ENCODE measurements around the gene CES4A.
"Not testable (repeated sequence)": the region's sequence is repeated elsewhere in the genome, so short reads cannot be mapped to it uniquely, and the experiment has no call there.

CES4A gene

DNA sequence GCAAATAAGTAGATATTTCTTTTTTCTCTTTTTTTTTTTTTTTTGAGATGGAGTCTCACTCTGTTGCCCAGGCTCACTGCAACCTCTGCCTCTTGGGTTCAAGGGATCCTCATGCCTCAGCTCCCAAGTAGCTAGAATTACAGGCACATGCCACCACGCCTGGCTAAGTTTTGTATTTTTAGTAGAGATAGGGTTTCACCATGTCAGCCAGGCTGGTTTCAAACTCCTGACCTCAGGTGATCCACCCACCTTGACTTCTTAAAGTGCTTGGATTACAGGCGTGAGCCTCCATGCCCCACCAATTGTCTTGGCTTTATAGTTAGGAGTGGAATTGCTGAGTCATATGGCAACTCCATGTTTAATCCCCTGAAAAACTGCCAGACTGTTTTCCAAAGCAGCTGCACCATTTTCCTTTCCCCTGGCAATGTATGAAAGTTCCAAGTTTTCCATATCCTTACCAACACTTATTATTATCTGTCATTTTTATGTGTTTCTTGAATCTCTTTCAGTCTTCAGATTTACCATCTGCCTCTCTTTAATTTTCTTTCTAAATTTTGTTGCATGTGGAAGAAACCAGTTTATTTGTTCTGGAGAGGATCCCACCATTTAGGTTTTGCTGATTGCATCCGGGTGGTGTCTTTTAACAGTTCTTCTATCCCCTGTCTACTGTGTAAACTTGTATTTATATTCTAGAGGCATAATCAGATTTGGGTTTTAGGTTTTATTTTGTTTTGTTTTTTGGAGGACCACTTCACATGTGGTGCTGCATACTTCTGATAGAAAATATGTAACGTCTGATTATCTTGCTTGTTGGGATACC is 37.2 kb upstream of the CES4A start:
- Mint-ChIP-seq H3K36me3 (no peaks in the 10 kb centered on the region), H3K9me3 (ENCODE audit: low read depth) (no peaks in the 10 kb centered on the region), H3K4me1 (ENCODE audit: low read depth) (peaks cover 17% of the 10 kb centered on the region), H3K4me3 (no peak overlapping the region), H3K27me3 (peaks cover 28% of the 10 kb centered on the region), H3K27ac (no peak overlapping the region)

DNA sequence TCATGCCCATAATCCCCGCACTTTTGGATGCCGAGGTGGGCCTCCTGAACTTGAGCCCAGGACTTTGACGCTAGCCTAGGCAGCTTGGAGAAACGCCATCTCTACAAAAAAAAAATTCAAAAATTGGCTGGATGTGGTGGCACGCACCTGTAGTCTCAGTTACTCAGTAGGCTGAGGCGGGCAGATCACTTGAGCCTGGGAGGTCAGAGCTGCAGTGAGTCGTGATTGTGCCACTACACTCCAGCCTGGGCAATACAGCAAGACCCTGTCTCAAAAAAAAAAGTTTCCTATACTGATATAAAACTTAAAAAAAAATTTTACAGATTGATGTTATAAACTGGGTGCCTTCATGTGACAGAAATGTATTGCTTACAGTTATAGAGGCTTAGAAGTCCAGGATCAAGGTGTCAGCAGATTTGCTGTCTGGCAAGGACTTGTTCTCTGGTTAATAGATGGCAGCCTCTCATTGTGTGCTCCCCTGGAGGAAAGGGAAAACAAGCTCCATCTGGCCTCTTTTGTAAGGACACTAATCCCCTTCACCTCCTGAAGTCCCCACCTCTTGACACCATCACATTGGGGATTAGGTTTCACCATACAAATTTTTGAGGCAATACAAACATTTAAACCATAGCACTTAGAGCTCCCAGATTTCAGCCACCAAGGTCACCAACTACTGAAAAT is 35.8 kb upstream of the CES4A start:
- Mint-ChIP-seq H3K9me3 (ENCODE audit: low read depth) (no peaks in the 10 kb centered on the region), H3K27ac (no peak overlapping the region), H3K36me3 (no peaks in the 10 kb centered on the region), H3K27me3 (peaks cover 28% of the 10 kb centered on the region), H3K4me3 (no peak overlapping the region), H3K4me1 (ENCODE audit: low read depth) (peaks cover 10% of the 10 kb centered on the region)

DNA sequence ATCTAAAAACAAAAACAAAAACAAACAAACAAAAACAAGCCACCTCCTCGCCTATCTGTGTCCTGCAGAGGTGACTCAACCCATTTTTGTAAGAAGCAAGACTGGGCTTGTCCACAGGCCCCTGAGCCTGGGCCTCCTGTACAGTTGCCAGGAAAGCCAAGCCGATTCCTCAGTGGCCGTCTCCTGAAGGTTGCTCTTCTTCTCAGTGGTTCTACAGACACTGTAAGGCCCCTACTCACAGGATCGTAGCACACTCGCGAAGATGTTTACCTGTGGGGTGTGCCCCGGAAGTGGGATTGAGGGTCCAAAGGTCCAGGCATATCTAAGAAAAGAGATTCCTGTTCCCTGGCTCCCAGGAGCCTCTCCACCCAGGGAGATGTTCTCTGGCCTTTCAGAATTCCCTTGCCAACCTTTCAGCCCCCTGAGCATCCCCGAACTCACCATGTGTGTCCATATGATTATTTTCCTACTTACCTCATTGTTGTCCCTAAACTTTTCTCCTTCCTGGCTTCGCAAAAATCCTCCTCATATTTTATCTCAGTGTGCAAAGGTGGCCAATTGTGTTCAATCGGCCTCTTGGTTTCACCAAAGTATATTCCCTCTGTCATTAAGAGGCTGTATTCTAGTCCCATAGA is 34.8 kb upstream of the CES4A start:
- H3K9me3 Mint-ChIP-seq (ENCODE audit: low read depth) = no peaks in the 10 kb centered on the region
- no peak overlapping the region for H3K27ac Mint-ChIP-seq
- H3K36me3 Mint-ChIP-seq = no peaks in the 10 kb centered on the region
- peaks cover 6% of the 10 kb centered on the region for H3K4me1 Mint-ChIP-seq (ENCODE audit: low read depth)
- peaks cover 28% of the 10 kb centered on the region for H3K27me3 Mint-ChIP-seq
- no peak overlapping the region for H3K4me3 Mint-ChIP-seq

DNA sequence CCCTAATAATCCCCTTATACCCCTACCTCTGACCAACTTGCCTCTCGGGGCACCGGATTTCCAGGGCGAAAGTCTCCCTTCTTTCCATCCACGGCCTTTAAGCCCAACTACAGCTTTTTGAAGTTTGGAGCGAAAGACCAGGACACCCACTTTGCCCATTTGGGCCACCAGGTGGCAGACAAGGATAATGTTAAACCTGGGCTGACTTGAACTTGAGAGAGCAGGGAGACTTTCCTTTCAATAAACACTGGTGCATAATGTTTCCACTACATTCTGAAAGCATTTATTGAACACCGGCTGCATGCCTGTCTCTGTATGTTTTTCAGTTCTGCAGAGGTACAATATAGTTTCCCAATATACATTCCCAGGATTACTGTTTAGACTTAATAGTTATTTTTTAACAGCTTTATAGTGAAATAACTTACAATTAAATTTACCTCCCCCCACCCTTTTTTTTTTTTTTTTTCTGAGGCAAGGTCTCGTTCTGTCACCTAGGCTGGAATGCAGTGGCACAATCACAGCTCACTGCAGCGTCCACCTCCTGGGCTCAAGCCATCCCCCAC is 34.2 kb upstream of the CES4A start:
- Mint-ChIP-seq H3K4me1 (ENCODE audit: low read depth) (peaks cover 9% of the 10 kb centered on the region), H3K27me3 (peaks cover 28% of the 10 kb centered on the region), H3K27ac (no peak overlapping the region), H3K36me3 (no peaks in the 10 kb centered on the region), H3K4me3 (no peak overlapping the region), H3K9me3 (ENCODE audit: low read depth) (no peaks in the 10 kb centered on the region)

DNA sequence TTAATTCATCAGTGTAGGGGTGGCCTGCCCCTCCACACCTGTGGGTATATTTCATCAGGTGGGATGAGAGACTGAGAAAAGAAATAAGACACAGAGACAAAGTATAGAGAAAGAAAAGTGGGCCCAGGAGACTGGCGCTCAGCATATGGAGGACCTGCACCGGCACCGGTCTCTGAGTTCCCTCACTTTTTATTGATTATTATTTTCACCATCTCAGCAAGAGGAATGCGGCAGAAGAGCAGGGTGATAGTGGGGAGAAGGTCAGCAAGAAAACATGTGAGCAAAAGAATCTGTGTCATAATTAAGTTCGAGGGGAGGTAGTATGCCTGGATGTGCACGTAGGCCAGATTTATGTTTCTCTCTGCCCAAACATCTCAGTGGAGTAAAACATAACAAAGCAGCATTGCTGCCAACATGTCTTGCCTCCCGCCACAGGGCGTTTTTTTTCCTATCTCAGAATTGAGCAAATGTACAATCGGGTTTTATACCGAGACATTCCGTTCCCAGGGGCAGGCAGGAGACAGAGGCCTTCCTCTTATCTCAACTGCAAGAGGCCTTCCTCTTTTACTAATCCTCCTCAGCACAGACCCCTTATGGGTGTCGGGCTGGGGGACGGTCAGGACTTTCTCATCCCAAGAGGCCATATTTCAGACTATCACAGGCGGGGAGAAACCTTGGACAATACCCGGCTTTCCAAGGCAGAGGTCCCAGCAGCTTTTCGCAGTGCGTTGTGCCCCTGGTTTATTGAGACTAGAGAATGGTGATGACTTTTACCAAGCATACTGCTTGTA is 32.8 kb upstream of the CES4A start:
- peaks cover 11% of the 10 kb centered on the region for H3K4me1 Mint-ChIP-seq (ENCODE audit: low read depth)

DNA sequence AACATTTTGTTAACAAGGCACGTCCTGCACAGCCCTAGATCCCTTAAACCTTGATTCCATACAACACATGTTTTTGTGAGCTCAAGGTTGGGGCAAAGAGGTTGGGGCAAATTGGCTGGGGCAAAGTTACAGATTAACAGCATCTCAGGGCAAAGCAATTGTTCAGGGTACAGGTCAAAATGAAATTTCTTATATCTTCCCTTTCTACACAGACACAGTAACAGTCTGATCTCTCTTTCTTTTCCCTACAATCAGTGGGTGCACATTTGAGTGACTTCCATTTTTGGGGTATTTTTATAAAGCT is 32.3 kb upstream of the CES4A start:
- not testable (repeated sequence) for H3K27ac Mint-ChIP-seq; H3K9me3 Mint-ChIP-seq (ENCODE audit: low read depth); H3K36me3 Mint-ChIP-seq; H3K4me3 Mint-ChIP-seq
- Mint-ChIP-seq H3K27me3 (peaks cover 18% of the 10 kb centered on the region), H3K4me1 (ENCODE audit: low read depth) (peaks cover 13% of the 10 kb centered on the region)

More for the DNA sequence above, 32.8 kb upstream of the CES4A start:
- not testable (repeated sequence) for H3K4me3 Mint-ChIP-seq; H3K36me3 Mint-ChIP-seq; H3K9me3 Mint-ChIP-seq (ENCODE audit: low read depth); H3K27ac Mint-ChIP-seq
- peaks cover 19% of the 10 kb centered on the region for H3K27me3 Mint-ChIP-seq

DNA sequence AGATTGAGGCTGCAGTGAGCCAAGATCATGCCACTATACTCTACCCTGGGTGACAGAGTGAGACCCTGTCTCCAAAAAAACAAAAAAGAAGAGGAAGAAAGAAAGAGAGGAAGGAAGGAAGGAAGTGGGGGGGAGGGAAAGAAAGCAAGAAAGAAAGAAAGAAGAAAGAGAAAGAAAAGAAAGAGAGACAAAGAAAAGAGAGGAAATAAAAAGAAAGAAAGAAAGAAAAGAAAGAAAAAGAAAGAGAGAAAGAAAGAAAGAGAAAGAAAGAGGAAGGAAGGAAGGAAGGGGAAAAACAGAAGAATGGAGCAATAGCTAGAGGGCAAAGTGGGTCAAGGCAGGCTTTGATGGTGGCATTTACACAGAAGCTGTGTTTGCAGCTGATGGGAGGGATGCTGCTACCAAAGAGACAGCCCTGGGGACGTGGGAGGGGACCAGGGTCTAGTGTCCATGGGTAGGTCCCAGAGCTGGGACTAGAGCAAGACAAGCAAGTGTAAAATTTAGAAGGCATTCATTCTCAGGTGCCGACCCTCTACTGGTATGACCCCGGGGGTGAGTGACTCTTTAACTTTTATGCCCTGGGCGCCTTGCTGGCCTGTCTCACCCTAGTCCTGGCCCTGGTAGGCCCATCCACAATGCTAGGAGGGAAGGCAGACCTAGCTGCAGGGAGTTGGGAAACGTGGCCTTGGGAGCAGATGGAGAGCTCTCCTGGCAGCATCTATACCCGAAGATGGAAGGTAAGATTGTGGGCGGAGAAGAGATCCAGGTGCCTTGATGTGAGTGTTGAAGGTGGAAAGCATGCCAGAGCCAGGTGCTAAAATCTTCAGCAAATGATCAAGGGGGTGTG is 29.3 kb upstream of the CES4A start:
- Mint-ChIP-seq H3K4me3 (no peak overlapping the region), H3K27me3 (peaks cover under 1% of the 10 kb centered on the region), H3K36me3 (no peaks in the 10 kb centered on the region), H3K4me1 (ENCODE audit: low read depth) (peaks cover 16% of the 10 kb centered on the region), H3K9me3 (ENCODE audit: low read depth) (no peaks in the 10 kb centered on the region), H3K27ac (no peak overlapping the region)

DNA sequence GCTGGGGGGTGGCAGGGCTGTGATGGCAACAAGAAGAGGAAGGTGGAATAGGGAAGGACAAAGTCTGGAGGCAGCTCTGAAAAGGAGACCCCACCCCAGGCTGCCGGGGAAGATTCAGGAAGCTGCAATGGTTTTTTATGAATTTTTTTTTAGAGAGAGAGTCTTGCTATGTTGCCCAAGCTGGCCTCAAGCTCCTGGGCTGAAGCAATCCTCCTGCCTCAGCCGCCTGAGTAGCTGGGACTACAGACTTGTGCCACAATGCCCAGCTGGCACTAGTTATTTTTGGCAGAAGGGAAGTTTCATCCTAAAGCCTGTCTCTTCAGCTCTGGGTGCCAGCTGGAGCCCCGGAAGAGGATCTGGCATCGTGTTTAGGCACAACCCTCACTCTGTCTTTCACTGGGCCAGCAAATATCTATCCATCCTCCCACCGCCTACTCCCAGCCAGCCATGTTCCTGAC is 28.7 kb upstream of the CES4A start:
- no peaks in the 10 kb centered on the region for H3K27me3 Mint-ChIP-seq
- peaks cover 16% of the 10 kb centered on the region for H3K4me1 Mint-ChIP-seq (ENCODE audit: low read depth)
- H3K9me3 Mint-ChIP-seq (ENCODE audit: low read depth) = no peaks in the 10 kb centered on the region
- H3K27ac Mint-ChIP-seq = no peak overlapping the region
- H3K36me3 Mint-ChIP-seq = no peaks in the 10 kb centered on the region
- no peak overlapping the region for H3K4me3 Mint-ChIP-seq

DNA sequence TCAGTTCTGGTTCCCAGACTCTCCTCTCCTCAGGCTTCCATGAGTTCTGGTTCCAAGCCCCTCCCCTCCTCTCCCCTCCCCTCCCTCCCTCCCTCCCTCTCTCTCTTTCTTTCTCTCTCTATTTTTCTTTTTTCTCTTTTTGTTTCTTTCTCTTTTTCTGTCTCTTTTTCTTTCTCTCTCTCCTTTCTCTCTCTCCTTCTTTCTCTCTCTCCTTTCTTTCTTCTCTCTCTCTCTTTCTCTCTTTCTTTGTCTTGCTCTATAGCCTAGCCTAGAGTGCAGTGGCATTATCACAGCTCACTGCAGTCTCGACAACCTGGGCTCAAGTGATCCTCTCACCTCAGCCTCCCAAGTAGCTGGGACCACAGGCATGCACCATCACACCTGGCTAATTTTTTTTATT is 28.1 kb upstream of the CES4A start:
- H3K4me1 Mint-ChIP-seq (ENCODE audit: low read depth) = peaks cover 16% of the 10 kb centered on the region
- no peaks in the 10 kb centered on the region for H3K9me3 Mint-ChIP-seq (ENCODE audit: low read depth)
- no peaks in the 10 kb centered on the region for H3K27me3 Mint-ChIP-seq
- no peak overlapping the region for H3K27ac Mint-ChIP-seq
- no peaks in the 10 kb centered on the region for H3K36me3 Mint-ChIP-seq
- no peak overlapping the region for H3K4me3 Mint-ChIP-seq

DNA sequence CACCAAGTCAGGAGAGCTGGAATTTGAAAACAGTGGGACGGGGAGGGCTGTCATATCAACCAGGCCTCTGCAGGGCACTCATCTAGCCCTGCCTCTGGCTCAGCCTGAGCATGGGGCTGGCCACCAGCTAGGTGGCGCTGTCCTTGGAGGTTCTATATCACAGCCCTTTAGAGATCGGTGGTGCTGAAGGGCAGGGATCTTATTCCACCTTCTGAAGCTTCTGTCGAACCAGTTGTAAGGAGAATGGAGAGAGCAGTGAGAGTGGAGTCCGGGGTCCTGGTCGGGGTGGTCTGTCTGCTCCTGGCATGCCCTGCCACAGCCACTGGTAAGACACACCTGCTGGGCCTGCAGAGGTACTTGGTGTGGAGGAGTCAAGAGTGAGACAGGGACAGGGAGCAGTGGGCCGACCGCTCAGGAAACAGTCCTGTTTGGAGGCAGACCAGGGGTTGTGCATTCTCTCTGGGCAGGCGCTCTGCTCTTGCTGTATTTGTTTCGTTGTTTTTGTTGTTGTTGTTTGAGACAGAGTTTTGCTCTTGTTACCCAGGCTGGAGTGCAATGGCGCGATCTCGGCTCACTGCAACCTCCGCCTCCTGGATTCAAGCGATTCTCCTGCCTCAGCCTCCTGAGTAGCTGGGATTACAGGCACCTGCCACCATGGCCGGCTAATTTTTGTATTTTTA is 27.2 kb upstream of the CES4A start, which contains the start of gene CES3:
Gene CES3 (plus strand): TSS at position 202 of the 680 bp plus-strand sequence. CDS start 42 bp downstream, at position 244.
- no peaks in the 10 kb centered on the region for H3K9me3 Mint-ChIP-seq (ENCODE audit: low read depth)
- H3K4me1 Mint-ChIP-seq (ENCODE audit: low read depth) = peaks cover 16% of the 10 kb centered on the region
- no peak within 1 kb of the TSS for H3K4me3 Mint-ChIP-seq
- no peak within 1 kb of the TSS for H3K27ac Mint-ChIP-seq
- H3K36me3 Mint-ChIP-seq = no peaks in the 10 kb centered on the region
- H3K27me3 Mint-ChIP-seq = no peaks in the 10 kb centered on the region

DNA sequence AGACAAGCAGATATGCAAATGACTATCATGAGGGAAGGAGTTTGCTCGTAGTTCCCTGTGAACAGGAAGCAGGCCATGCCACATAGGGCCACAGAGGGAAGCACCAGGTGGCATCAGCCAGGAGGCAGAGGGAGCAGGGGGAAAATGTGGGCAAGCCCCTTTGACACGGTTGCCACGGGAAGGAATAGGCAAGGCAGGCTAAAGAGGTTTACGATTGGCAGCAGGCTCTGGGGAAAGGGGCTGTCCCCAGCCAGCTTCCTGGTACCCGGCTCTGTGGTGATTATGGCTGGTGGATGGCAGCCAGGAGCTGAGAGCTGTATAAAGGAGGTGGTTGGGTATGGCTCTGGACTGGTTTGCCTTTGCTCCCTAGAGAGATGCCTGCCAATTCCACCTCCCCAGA is 26.5 kb upstream of the CES4A start:
- H3K9me3 Mint-ChIP-seq (ENCODE audit: low read depth) = no peaks in the 10 kb centered on the region
- H3K36me3 Mint-ChIP-seq = no peaks in the 10 kb centered on the region
- H3K27ac Mint-ChIP-seq = no peak overlapping the region
- peaks cover 16% of the 10 kb centered on the region for H3K4me1 Mint-ChIP-seq (ENCODE audit: low read depth)
- no peaks in the 10 kb centered on the region for H3K27me3 Mint-ChIP-seq
- H3K4me3 Mint-ChIP-seq = no peak overlapping the region

DNA sequence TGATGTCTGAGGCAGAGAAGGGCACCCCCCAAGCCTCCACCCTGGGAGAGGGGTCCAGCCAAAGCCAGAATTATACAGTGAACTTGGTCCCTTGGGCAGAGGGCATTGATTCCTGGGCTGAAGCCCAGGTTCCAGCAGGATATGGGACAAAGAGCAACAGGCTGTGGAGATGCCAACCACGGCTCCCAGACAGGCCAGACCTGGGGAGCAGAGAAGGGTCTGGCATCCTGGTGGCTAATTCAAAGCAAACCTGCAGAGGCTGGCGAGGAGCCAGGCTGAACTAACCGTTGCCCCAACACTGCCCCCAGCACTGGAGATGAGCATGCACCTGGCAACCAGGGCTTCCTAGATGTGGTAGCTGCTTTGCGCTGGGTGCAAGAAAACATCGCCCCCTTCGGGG is 24.3 kb upstream of the CES4A start:
- Mint-ChIP-seq H3K9me3 (ENCODE audit: low read depth) (no peaks in the 10 kb centered on the region), H3K27ac (no peak overlapping the region), H3K36me3 (no peaks in the 10 kb centered on the region), H3K4me1 (ENCODE audit: low read depth) (peaks cover 7% of the 10 kb centered on the region), H3K27me3 (no peaks in the 10 kb centered on the region), H3K4me3 (no peak overlapping the region)

DNA sequence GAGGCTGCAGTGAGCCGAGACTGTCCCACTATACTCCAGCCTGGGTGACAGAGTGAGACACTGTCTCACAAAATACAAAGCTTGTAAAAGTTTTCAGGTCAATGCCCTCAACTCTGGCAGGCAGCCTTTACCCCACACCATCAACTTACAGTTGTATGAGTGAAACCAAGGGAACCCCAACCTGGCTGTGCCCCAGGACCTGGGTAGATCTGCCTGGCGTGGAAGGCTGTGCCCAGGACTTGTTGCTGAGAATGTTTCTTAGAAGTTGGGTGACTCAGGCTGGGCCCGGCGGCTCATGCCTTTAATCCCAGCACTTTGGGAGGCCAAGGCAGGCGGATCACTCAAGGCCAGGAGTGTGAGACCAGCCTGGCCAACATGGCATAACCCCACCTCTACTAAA is 19.5 kb upstream of the CES4A start:
- Mint-ChIP-seq H3K36me3 (no peaks in the 10 kb centered on the region), H3K4me1 (ENCODE audit: low read depth) (no peaks in the 10 kb centered on the region), H3K4me3 (no peak overlapping the region), H3K27me3 (no peaks in the 10 kb centered on the region), H3K27ac (no peak overlapping the region), H3K9me3 (ENCODE audit: low read depth) (no peaks in the 10 kb centered on the region)
